LNCaP clone FGC (cell line): ENCODE measurements around the gene ZNF319.
"Not testable (repeated sequence)": the region's sequence is repeated elsewhere in the genome, so short reads cannot be mapped to it uniquely, and the experiment has no call there.

Experiments used
- DNase-seq: peaks from one replicate; pipeline ENCODE4 v3.0.0-alpha.2; 2011; ENCODE audit warnings: low read depth
- H3K4me3 ChIP-seq: 2 replicates; pipeline ENCODE4 v1.5.1; 2011; ENCODE audit warnings: mild to moderate bottlenecking, low read depth, low read length, control low read depth
- CTCF ChIP-seq: IDR thresholded peaks from 2 replicates; pipeline ENCODE4 v1.5.1; 2012; ENCODE audit warnings: mild to moderate bottlenecking; ENCODE audit not compliant: control insufficient read depth, insufficient read depth; ENCODE audit errors: extremely low read depth

ZNF319 gene

GRCh38 chr16:57979006-57979585 is 21.4 kb downstream of the ZNF319 start:
- no peak for DNase-seq
- TF ChIP-seq CTCF: no peak
- no peak overlapping the region for H3K4me3 ChIP-seq

- H3K4me3 ChIP-seq, DNase-seq: not testable (repeated sequence)
These were observed 22.4 kb downstream of the ZNF319 start for GRCh38 chr16:57978070-57978465.

- DNase-seq: no peak
- no peak overlapping the region for H3K4me3 ChIP-seq
- no peak for TF ChIP-seq CTCF
These were observed 22.9 kb downstream of the ZNF319 start for GRCh38 chr16:57977418-57978069.

GRCh38 chr16:57976331-57976796 is 24.1 kb downstream of the ZNF319 start:
- no peak for DNase-seq
- TF ChIP-seq CTCF: no peak

GRCh38 chr16:57972306-57972705 is 28.2 kb downstream of the ZNF319 start:
- H3K4me3 ChIP-seq: no peak overlapping the region
- no peak for DNase-seq
- TF ChIP-seq CTCF: no peak

More at GRCh38 chr16:57976331-57976796, 24.1 kb downstream of the ZNF319 start:
- no peak overlapping the region for H3K4me3 ChIP-seq

GRCh38 chr16:57971848-57972247 is 28.6 kb downstream of the ZNF319 start:
- no peak for DNase-seq
- no peak for TF ChIP-seq CTCF
- no peak overlapping the region for H3K4me3 ChIP-seq

GRCh38 chr16:57970970-57971369 is 29.5 kb downstream of the ZNF319 start, which contains the start of gene CNGB1:
CNGB1 (minus strand) TSS chr16:57971128; CDS start chr16:57967286, 3,842 bp downstream.
- no peak for TF ChIP-seq CTCF
- H3K4me3 ChIP-seq: no peak within 1 kb of the TSS
- no peak for DNase-seq
